ENCODE results near the gene DDX31.

- TF ChIP-seq ZNF121 (CRISPR knock-in tag; conservative IDR thresholded peaks at IDR 0.05) (no peak), CC2D1A (IDR thresholded peaks at IDR 0.05) (no peak), FOXK2 (conservative IDR thresholded peaks at IDR 0.05 in 1 of 2, IDR thresholded peaks at IDR 0.05 in 1 of 2; ENCODE audit: low read depth in 2 of 2) (no peak), FUS (optimal IDR thresholded peaks at IDR 0.05; ENCODE audit: low read depth, low read length) (no peak), KAT7 (CRISPR knock-in tag; IDR thresholded peaks at IDR 0.05; ENCODE audit: borderline replicate concordance) (no peak), RAD51 (IDR thresholded peaks at IDR 0.05; ENCODE audit: borderline replicate concordance, low read depth) (no peak), SP1 (CRISPR knock-in tag; IDR thresholded peaks at IDR 0.05) (no peak), TAF1 (IDR thresholded peaks at IDR 0.05; ENCODE audit: control insufficient read depth, extremely low read depth, insufficient read depth, low read length, severe bottlenecking) (no peak), ZNF274 (IDR thresholded peaks at IDR 0.05; ENCODE audit: borderline replicate concordance, low read depth, low read length) (no peak), XRCC5 (IDR thresholded peaks at IDR 0.05; ENCODE audit: low read depth, low read length) (no peak), MAFK (IDR thresholded peaks at IDR 0.05; ENCODE audit: low read length) (no peak)
- TF ChIP-seq, protein P1, sequence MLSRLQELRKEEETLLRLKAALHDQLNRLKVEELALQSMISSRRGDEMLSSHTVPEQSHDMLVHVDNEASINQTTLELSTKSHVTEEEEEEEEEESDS (CRISPR knock-in tag; IDR thresholded peaks at IDR 0.05), result no peak
- TF ChIP-seq, protein P2, sequence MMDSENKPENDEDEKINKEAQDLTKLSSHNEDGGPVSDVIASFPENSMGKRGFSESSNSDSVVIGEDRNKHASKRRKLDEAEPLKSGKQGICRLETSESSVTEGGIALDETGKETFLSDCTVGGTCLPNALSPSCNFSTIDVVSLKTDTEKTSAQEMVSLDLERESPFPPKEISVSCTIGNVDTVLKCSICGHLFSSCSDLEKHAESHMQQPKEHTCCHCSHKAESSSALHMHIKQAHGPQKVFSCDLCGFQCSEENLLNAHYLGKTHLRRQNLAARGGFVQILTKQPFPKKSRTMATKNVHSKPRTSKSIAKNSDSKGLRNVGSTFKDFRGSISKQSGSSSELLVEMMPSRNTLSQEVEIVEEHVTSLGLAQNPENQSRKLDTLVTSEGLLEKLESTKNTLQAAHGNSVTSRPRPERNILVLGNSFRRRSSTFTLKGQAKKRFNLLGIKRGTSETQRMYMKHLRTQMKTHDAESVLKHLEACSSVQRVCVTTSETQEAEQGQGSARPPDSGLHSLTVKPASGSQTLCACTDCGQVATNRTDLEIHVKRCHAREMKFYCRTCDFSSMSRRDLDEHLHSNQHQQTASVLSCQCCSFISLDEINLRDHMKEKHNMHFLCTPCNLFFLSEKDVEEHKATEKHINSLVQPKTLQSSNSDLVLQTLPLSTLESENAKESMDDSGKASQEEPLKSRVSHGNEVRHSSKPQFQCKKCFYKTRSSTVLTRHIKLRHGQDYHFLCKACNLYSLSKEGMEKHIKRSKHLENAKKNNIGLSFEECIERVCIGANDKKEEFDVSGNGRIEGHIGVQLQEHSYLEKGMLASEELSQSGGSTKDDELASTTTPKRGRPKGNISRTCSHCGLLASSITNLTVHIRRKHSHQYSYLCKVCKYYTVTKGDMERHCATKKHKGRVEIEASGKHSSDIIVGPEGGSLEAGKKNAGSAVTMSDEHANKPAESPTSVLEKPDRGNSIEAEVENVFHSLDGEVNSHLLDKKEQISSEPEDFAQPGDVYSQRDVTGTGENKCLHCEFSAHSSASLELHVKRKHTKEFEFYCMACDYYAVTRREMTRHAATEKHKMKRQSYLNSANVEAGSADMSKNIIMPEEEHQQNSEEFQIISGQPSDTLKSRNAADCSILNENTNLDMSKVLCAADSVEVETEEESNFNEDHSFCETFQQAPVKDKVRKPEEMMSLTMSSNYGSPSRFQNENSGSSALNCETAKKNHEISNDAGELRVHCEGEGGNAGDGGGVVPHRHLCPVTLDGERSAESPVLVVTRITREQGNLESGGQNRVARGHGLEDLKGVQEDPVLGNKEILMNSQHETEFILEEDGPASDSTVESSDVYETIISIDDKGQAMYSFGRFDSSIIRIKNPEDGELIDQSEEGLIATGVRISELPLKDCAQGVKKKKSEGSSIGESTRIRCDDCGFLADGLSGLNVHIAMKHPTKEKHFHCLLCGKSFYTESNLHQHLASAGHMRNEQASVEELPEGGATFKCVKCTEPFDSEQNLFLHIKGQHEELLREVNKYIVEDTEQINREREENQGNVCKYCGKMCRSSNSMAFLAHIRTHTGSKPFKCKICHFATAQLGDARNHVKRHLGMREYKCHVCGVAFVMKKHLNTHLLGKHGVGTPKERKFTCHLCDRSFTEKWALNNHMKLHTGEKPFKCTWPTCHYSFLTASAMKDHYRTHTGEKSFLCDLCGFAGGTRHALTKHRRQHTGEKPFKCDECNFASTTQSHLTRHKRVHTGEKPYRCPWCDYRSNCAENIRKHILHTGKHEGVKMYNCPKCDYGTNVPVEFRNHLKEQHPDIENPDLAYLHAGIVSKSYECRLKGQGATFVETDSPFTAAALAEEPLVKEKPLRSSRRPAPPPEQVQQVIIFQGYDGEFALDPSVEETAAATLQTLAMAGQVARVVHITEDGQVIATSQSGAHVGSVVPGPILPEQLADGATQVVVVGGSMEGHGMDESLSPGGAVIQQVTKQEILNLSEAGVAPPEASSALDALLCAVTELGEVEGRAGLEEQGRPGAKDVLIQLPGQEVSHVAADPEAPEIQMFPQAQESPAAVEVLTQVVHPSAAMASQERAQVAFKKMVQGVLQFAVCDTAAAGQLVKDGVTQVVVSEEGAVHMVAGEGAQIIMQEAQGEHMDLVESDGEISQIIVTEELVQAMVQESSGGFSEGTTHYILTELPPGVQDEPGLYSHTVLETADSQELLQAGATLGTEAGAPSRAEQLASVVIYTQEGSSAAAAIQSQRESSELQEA (IDR thresholded peaks at IDR 0.05; ENCODE audit: low read depth), result no peak
Measured at GRCh38 chr9:132543251-132543650, 126.5 kb downstream of the DDX31 start.
